T-helper 2 cell (primary cell): Measurements from ENCODE around the gene PALMD.
A peak's percentile ranks its signal among the peaks of the same experiment; 100 is the strongest.

Experiments
- DNase-seq, 5 experiments: peaks; one replicate each; pipeline versions ENCODE4 v3.0.0 to v3.0.0-alpha.2; 2012 to 2022

Gene PALMD

GRCh38 chr1:99660496-99660895, 14.6 kb downstream of the PALMD start:
- no peak for DNase-seq

GRCh38 chr1:99661780-99662179, 15.9 kb downstream of the PALMD start:
- no peak for DNase-seq

DNA sequence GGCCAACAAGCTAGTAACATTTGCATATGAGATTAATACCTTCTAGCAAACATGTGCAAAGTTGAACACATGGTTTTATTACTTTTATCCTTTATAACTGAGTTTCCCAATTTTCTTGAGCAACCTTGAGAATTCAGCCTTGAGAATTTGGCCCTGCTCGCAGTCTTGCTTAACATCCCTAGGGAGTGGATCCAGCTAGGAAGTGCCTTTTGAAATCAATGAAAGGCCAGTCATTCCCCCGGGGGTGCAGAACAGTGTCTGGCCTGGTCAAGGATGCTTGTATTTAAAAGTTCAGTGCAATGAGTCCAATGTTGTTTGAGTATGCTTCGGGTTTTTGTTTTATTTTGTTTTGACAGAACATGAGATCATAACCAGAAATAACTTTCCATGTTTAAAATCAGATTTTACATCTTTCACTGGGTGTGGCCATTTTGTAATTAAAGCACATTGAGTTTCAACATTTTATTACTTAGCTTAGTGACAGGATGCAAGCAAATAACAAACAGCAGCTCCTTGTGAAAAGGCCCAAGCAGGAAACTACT, 16.7 kb downstream of the PALMD start:
- DNase-seq: no peak

DNA sequence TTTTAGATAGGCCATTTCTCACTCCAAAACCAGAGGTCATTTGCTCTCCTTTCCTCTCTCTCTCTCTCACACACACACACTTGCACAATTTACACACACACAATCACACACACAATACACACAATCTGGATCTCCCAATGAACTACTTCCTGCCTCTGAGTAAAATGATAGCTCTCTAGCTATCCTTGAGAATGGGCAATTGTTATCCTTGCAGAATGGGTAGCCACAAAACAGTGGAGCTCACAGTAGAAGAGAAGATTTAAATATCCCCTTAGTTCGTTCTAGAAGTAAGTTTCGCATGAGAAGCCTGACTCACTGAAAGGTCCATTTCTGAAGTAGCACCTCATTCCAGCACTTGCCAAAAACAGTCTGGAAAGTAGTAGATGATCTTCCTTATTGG, 17.6 kb downstream of the PALMD start:
- no peak for DNase-seq

DNA sequence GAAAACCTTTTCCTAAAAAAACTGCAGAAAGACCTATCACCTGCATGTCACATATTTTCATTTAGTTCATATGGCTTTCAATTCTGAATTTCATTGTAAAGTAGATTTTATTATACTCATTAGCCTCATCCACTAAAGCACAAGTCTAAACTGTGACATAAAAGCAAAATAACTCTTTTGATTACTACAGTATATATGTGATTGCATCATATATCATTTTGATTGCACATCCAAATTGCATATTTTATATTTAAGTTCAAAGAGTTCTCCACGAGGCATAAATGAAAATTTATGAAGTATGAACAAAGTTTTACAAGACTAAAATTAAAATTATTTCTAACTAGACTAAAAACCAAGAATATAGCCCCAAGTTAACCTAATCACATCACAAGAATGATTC, 19.3 kb downstream of the PALMD start:
- no peak for DNase-seq

GRCh38 chr1:99669376-99669775, 23.5 kb downstream of the PALMD start:
- no peak for DNase-seq

DNA sequence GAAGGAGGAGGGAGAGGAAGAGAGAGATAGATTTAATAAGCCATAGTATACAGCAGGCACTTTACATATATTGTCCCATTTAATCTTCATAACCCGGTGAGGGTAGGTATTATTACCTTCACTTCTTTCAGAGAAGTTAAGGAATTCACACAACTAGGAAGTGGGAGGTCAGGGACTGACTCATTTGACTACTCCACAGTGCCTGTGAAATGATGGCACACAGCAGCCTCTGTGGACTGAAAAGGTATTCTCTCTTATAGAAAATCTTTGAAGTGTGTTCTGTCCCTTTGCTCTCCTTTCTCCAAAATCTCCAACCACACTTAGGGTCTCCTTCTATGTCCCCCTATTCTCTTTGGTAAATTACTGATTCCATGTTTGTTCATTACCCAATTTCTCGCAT, 23.9 kb downstream of the PALMD start:
- no peak for DNase-seq

DNA sequence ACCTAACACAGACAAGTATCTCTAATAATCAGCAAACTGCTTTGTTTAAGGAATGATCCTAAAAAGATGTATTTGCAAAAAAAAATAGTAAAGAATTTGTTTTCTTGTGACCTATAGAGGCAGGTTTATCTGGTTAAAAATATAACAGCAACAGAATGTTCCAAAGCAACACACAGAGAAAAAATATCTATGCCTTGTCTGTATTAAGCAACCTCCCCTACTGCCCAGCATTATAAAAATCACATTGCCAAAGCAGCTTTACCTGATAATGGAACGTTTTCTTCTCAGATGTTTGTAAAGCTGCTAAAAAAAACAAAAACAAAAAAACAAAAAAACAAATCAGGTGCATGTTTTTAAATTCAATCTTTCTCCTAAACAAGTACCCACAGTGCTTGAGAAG, 24.7 kb downstream of the PALMD start:
- DNase-seq: no peak

DNA sequence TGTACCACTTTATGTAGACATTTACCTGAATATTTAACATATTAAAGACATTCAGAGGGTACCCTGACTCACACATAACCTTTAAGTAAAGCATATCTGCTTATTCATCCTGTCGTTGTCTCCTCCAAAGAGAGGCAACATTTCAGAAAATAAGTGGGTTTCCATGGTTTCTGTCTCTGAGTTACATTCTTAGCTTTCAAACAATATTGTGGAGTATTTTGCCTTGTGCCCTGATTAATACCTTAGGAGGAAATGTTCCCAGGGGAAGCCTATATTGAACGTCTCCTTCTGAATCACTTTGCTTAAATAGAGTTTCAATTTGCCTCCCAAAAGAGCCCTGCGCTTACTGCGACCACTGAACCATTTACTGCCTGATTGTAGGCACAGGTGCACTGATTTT, 26.1 kb downstream of the PALMD start:
- DNase-seq: no peak

DNA sequence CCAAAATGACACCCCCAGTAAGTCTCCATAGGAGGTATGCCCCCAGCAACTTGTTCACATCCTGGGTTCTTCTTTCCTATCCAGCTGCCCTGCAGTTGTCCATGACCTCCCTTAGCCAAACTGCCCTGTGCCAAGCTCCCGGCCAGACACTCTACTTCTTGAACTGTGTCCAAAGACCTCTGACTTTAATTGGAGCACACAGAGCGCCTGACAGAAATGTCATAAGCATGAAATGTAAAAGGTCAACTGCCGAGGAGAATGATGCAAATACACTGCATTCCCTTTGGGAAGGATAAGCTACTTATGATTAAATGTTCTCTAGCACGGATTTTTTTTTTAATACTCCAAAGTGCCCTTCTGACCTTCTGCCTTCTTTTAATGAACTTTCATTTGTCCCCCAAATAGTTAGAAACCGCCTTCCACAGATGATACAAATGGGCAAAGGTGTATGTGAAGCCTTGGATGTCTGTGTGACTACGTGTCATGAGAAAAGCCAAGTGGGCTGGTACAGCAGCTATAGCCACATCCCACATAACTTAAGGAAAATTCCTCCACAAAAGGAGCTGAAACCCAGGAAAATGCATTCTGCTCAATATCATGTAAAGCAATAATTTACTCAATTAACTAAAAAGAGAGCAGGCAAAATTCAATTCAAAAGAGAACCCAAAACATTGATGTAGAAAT, 26.8 kb downstream of the PALMD start:
- no peak for DNase-seq

- no peak for DNase-seq
These were observed 27.4 kb downstream of the PALMD start for GRCh38 chr1:99673315-99673714.

- DNase-seq: no peak
These were observed 28.5 kb downstream of the PALMD start for GRCh38 chr1:99674115-99675064.

DNA sequence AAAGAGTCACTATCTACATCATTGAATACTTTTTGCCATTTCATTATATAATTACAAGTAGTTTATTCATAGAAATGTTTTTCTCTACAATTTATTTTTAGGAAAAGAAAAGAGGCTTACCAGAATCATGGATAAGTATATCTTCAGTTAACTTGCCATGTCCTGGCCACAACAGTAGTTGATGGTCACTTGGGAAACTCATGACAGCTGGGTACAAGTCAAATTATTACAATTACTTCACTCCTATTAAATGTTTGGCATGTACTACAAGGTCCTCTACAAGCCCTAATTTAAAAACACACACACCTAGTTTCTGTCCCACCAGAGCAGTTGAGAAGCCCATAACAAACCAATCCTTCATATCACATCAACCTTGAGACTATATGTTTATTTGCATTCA, 29.4 kb downstream of the PALMD start:
- DNase-seq: no peak

DNA sequence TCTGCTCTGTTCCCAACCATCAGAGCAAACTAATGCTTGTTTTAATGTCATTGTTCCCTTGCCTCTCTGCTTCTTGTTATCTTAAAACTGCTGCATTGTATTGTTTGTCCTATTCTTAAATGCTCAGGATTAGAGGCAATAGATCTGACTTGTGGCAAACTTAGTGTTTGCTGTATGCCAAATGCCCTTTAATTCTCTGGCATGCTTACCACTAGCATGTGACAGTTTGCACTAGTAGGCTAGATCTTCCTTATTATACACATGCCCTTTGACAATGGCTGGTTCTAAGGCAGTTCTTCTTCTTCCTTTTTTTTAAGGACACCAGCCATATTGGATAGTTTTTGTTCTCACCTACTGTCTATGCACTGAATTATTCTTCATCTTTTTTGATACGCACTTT, 30.1 kb downstream of the PALMD start:
- no peak for DNase-seq

DNA sequence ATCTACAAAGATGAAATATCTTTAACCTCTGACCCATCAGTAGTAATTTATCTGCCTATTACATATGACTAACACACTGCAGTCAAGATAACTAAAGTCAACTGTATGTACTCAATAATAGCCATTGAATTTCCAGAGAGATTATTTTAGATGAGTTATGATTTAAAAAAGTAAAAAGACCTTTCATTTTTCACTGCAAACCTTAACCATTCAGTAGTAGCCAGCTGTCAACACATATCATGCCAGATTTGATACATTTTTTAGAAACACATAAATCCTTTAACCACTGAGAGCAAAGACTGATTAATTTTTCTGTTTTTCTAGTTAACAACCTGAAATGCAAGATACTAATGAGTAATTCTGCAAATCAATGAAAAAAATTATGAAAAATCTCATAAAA, 31.0 kb downstream of the PALMD start:
- no peak for DNase-seq

- DNase-seq: no peak
These were observed 31.5 kb downstream of the PALMD start for GRCh38 chr1:99677416-99677815.

DNA sequence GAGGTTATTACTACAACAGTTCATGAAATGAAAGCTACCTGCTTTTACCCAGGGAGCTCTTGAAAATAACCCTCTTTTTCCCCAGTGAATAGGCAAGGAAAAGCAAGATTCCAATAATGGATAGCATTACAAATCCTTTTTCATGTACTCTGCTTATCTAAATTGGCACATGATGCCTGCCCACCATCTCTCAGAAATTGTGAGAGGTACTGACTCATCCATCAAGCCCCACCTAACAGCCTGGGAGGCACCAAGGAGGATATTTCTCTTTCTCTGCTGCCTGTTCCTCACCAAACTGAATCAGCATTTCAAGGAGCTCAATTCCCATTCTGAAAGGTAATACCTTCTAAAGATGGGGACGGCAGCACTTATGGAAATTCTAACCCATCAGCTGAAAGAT, 34.4 kb downstream of the PALMD start:
- DNase-seq: no peak

DNA sequence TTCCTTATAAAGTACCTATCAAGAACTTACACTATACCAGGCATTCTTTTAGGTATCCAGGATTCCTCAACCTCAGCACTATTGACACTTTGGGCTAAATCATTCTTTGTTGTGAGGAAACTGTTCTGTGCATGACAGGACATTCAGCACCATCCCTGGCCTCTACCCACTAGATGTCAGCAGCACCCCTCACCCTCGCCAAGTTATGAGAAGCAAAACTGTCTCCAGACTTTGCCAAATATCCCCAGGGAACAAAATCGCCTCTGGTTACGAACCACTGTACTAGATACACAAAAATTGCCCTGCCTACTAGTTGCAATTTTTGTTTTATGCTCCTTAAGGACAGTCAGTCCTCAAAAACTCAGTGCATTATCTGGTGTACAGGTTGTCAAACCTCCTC, 35.7 kb downstream of the PALMD start:
- DNase-seq: no peak

GRCh38 chr1:99682291-99682751, 36.4 kb downstream of the PALMD start:
- DNase-seq: no peak

DNA sequence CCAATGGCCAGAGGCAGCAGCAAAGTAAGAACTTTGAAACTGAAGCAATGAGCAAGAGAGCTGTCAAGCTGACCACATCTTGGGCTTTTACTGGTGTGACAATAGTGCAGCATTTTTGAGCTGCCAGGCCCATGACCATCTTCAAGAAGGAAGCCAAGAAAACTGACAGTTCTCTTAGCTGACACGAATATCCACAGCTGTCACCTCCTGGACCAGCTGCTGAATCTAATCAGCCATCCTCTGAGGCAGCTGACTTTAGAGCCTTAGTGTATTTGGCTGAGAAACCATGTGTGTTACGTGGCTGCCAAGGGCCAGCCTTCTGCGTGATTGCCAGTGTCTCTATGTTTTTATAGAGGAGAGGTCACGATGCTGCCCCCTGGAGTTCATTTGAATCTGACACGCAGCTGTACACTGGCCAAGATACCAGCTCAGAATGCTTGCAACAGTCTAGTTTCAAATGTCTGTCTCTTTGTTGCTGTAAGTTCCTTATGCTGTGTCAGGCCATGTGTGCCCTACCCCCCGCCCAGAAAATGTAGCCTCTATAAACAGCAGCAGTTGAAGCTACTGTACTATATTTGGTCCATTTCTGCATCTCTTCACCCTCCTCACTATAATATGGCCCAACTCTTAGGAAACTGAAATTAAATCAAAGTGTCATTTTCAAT, 39.7 kb downstream of the PALMD start:
- peak in 1 of 5 experiments; percentile 65 for DNase-seq

GRCh38 chr1:99691175-99691574, 45.3 kb downstream of the PALMD start:
- no peak for DNase-seq

- DNase-seq: no peak
These were observed 50.7 kb downstream of the PALMD start for GRCh38 chr1:99696616-99697015.

GRCh38 chr1:99697580-99697979, 51.7 kb downstream of the PALMD start:
- no peak for DNase-seq
